HG03575 (cell line): ENCODE results near the gene TRIM26.

Experiments
- ATAC-seq: cut with Tn5 transposase; IDR thresholded peaks from one replicate; pipeline ENCODE4 v1.9.1; 2021; ENCODE audit not compliant: unreplicated experiment, insufficient number of reproducible peaks, low FRiP score; ENCODE audit errors: extremely low read depth

The TRIM26 gene

GRCh38 chr6:30213957-30214656, 901 bp upstream of the TRIM26 start:
- no peak for ATAC-seq

GRCh38 chr6:30213667-30213956, 406 bp upstream of the TRIM26 start:
- no peak for ATAC-seq

GRCh38 chr6:30211899-30212298, 1.3 kb downstream of the TRIM26 start:
- no peak for ATAC-seq

GRCh38 chr6:30211306-30211705, 1.9 kb downstream of the TRIM26 start:
- ATAC-seq: no peak

GRCh38 chr6:30207619-30208295, 5.4 kb downstream of the TRIM26 start:
- ATAC-seq: no peak

- ATAC-seq: no peak
These were observed 6.2 kb downstream of the TRIM26 start for GRCh38 chr6:30206799-30207618.

GRCh38 chr6:30206152-30206551, 7.1 kb downstream of the TRIM26 start:
- no peak for ATAC-seq

- ATAC-seq: no peak
These were observed 9.1 kb downstream of the TRIM26 start for GRCh38 chr6:30204116-30204515.

- no peak for ATAC-seq
These were observed 10.8 kb downstream of the TRIM26 start for GRCh38 chr6:30202366-30202765.

GRCh38 chr6:30200551-30201281, 12.5 kb downstream of the TRIM26 start:
- ATAC-seq: no peak

- no peak for ATAC-seq
These were observed 14.8 kb downstream of the TRIM26 start for GRCh38 chr6:30198166-30199084.

- ATAC-seq: no peak
These were observed 16.8 kb downstream of the TRIM26 start for GRCh38 chr6:30196376-30196775.

GRCh38 chr6:30195951-30196350, 17.3 kb downstream of the TRIM26 start:
- ATAC-seq: no peak

- ATAC-seq: no peak
These were observed 18.2 kb downstream of the TRIM26 start for GRCh38 chr6:30194797-30195690.

- no peak for ATAC-seq
These were observed 21.1 kb downstream of the TRIM26 start for GRCh38 chr6:30192076-30192475.

GRCh38 chr6:30188541-30188940, 24.7 kb downstream of the TRIM26 start:
- ATAC-seq: no peak

GRCh38 chr6:30185846-30186484, 27.2 kb downstream of the TRIM26 start:
- ATAC-seq: no peak
